ENCODE measurements around the gene ARID2. TPM values are rescaled to one million over a fixed set of nuclear protein-coding genes. Genes with fewer than 3 reads are reported as not detected.

ARID2 gene
- total RNA-seq, 1 experiment from 2014 or later, result 72.2 TPM

DNA sequence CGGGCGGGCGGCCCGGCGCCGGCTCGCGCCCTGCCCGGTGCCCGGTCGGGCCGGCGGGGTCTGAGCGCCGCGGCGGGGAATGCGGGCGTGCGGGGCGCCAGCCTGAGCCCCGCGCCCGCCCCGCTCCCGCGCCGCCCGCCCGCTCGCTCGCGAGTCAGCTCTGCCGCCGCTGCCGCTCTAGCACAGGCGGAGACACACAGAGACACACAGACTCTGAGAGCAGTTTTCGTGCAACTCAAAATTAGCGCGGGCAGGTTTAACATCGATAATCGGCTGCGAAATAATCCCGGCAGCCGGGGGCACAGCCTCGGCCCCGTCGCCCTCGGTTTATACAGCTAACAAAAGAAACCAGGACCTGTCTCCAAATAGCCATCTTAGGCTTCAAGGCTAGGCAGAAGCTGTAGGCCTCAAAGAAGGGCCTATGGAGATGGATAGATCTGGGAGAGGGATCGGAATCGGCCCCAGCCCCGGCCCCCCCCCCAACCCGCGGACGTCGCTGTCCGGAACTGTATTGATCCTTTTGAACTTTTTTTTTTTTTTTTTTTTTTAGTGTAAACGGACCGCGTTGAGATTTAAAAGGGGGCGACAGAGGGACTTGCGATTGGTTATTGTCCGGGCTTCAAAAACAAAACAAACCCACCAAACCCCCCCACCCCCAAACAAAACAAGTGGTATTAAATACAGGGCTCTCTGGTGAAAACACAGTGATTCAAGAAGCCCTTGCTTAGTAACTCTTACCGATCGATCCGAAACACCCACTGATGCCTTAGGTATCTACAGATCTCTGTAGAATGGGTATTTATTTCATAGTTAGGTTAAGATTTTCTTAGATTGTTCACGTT lies 1.1 kb downstream of the ARID2 start:
- TF ChIP-seq EZH2 (IDR thresholded peaks at IDR 0.05; ENCODE audit: borderline replicate concordance, low read depth, low read length, poor library complexity, severe bottlenecking), result no peak
- TF ChIP-seq CTCF (conservative IDR thresholded peaks at IDR 0.05; ENCODE audit: low read depth, low read length), result no peak
- intact Hi-C loops (cut with micrococcal nuclease; ENCODE audit: unreplicated experiment), result no loop called here
- H3K4me3 ChIP-seq (ENCODE audit: low read depth, low read length, poor library complexity, severe bottlenecking), result peak overlapping the region; percentile 94
- H3K27ac ChIP-seq (ENCODE audit: low read depth, low read length, poor library complexity, severe bottlenecking), result peak overlapping the region; percentile 99
- no peaks in the 10 kb centered on the region for H3K27me3 ChIP-seq (replicated peaks; ENCODE audit: insufficient read depth, low read depth, low read length, poor library complexity)
- no TSS peak for BruUV-seq (replicated peaks)
- peaks cover 17% of the 10 kb centered on the region for H3K4me1 ChIP-seq (ENCODE audit: insufficient read depth, low read length, poor library complexity, severe bottlenecking)
- ChIA-PET CTCF (interaction anchor here (1.3 kb wide), 1 partner anchor 187 kb away, joined by 6 read pairs; no protein-coding TSS in a partner anchor), POLR2A (ENCODE audit: low non-redundant PET) (interaction anchor here (0.7 kb wide), 1 partner anchor 323 kb away, joined by 3 read pairs; no protein-coding TSS in a partner anchor)
- peak; percentile 67 for DNase-seq (ENCODE audit: low spot score)
- no peaks in the 10 kb centered on the region for H3K9me3 ChIP-seq (ENCODE audit: low read depth, low read length, poor library complexity, severe bottlenecking)
- peaks cover 42% of the 10 kb centered on the region for H3K36me3 ChIP-seq (ENCODE audit: insufficient read depth, low read length, poor library complexity, severe bottlenecking)

DNA sequence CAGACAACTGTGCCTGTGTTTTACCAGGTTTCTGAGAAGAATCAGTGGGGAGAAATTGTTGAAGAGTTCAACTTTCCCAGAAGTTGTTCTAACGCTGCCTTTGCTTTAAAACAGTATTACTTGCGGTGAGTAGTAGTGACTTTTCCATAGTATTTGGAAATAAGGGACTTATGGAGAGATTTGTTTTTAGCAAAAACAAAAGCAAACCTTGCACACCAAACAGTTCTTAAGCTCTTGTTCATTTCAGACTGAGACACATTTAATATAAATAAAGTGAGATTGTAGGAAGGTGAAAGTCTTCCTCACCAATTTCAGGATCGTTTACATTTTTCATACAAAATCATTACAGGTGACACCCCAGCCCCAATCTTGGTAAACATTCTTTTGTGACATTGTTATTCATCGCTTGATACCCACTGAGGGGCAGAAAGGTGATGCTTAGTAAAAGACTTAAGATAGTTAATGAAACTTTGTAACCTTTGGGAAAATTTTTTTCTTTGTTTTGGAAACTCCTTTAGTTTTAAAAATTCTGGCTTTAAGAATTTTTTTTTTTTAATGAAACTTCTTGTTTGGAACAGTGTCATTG lies 1.8 kb downstream of the ARID2 start:
- POLR2A ChIA-PET (ENCODE audit: low non-redundant PET), result no interaction called here
- peaks cover 17% of the 10 kb centered on the region for H3K4me1 ChIP-seq (ENCODE audit: insufficient read depth, low read length, poor library complexity, severe bottlenecking)
- BruUV-seq (replicated peaks), result TSS peak; percentile 37
- DNase-seq (ENCODE audit: low spot score), result no peak
- H3K36me3 ChIP-seq (ENCODE audit: insufficient read depth, low read length, poor library complexity, severe bottlenecking), result peaks cover 46% of the 10 kb centered on the region
- CTCF ChIA-PET, result interaction anchor here (1.3 kb wide), 1 partner anchor 188 kb away, joined by 6 read pairs; no protein-coding TSS in a partner anchor
- peak overlapping the region; percentile 99 for H3K27ac ChIP-seq (ENCODE audit: low read depth, low read length, poor library complexity, severe bottlenecking)
- H3K27me3 ChIP-seq (replicated peaks; ENCODE audit: insufficient read depth, low read depth, low read length, poor library complexity), result no peaks in the 10 kb centered on the region
- peak overlapping the region; percentile 94 for H3K4me3 ChIP-seq (ENCODE audit: low read depth, low read length, poor library complexity, severe bottlenecking)
- TF ChIP-seq CTCF (conservative IDR thresholded peaks at IDR 0.05; ENCODE audit: low read depth, low read length) (no peak), EZH2 (IDR thresholded peaks at IDR 0.05; ENCODE audit: borderline replicate concordance, low read depth, low read length, poor library complexity, severe bottlenecking) (no peak)
- intact Hi-C loops (cut with micrococcal nuclease; ENCODE audit: unreplicated experiment), result no loop called here
- no peaks in the 10 kb centered on the region for H3K9me3 ChIP-seq (ENCODE audit: low read depth, low read length, poor library complexity, severe bottlenecking)

DNA sequence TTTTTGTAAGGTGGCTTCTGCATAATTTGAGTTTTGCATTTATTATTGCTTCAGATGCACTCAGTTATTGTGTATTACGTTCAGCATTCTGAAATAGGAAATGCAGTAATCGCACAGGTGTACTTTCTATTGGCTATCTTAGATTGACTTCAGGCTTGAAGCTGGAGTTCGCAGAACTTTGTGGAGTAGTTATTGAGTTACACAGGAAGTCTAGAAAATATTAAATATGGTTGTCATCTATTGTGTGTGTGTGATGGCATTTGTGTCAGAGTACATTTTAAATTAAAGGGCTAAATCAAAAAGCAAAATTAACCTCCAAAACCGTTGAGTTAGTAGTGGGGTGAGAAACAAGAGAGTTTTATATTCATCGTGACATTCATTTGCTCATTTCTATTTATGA lies 2.7 kb downstream of the ARID2 start:
- CTCF ChIA-PET, result no interaction called here
- TF ChIP-seq CTCF (conservative IDR thresholded peaks at IDR 0.05; ENCODE audit: low read depth, low read length) (no peak), EZH2 (IDR thresholded peaks at IDR 0.05; ENCODE audit: borderline replicate concordance, low read depth, low read length, poor library complexity, severe bottlenecking) (no peak)
- Histone ChIP-seq H3K9me3 (ENCODE audit: low read depth, low read length, poor library complexity, severe bottlenecking) (peaks cover 5% of the 10 kb centered on the region), H3K4me3 (ENCODE audit: low read depth, low read length, poor library complexity, severe bottlenecking) (peak overlapping the region; percentile 94), H3K27ac (ENCODE audit: low read depth, low read length, poor library complexity, severe bottlenecking) (peak overlapping the region; percentile 33), H3K4me1 (ENCODE audit: insufficient read depth, low read length, poor library complexity, severe bottlenecking) (peaks cover 17% of the 10 kb centered on the region), H3K36me3 (ENCODE audit: insufficient read depth, low read length, poor library complexity, severe bottlenecking) (peaks cover 55% of the 10 kb centered on the region), H3K27me3 (replicated peaks; ENCODE audit: insufficient read depth, low read depth, low read length, poor library complexity) (no peaks in the 10 kb centered on the region)
- no peak for DNase-seq (ENCODE audit: low spot score)
- no TSS peak for BruUV-seq (replicated peaks)
- POLR2A ChIA-PET (ENCODE audit: low non-redundant PET), result no interaction called here
- intact Hi-C loops (cut with micrococcal nuclease; ENCODE audit: unreplicated experiment), result no loop called here
